Measurements from ENCODE around the gene NCAM2.
A peak's percentile ranks its signal among the peaks of the same experiment; 100 is the strongest.
"Not testable (repeated sequence)": the region's sequence is repeated elsewhere in the genome, so short reads cannot be mapped to it uniquely, and the experiment has no call there.

The NCAM2 gene

GRCh38 chr21:21345872-21346271 is 347.7 kb downstream of the NCAM2 start:
- no peak for DNase-seq

- DNase-seq, result no peak
Measured at GRCh38 chr21:21366277-21366676, 368.1 kb downstream of the NCAM2 start.

- no peak for DNase-seq
Measured at GRCh38 chr21:21367583-21367982, 369.4 kb downstream of the NCAM2 start.

- peak; percentile 61 for DNase-seq
Measured at GRCh38 chr21:21373969-21374368, 375.8 kb downstream of the NCAM2 start.

- DNase-seq, result peak; percentile 18
Measured at GRCh38 chr21:21383126-21383525, 384.9 kb downstream of the NCAM2 start.

- no peak for DNase-seq
Measured at GRCh38 chr21:21384977-21385376, 386.8 kb downstream of the NCAM2 start.

- no peak for DNase-seq
Measured at GRCh38 chr21:21385404-21385803, 387.2 kb downstream of the NCAM2 start.

GRCh38 chr21:21387916-21388315 is 389.7 kb downstream of the NCAM2 start:
- DNase-seq, result no peak

- no peak for DNase-seq
Measured at GRCh38 chr21:21394064-21394463, 395.9 kb downstream of the NCAM2 start.

- DNase-seq, result no peak
Measured at GRCh38 chr21:21396424-21396823, 398.2 kb downstream of the NCAM2 start.

- no peak for DNase-seq
Measured at GRCh38 chr21:21397464-21397863, 399.3 kb downstream of the NCAM2 start.

- no peak for DNase-seq
Measured at GRCh38 chr21:21401444-21401843, 403.2 kb downstream of the NCAM2 start.

- DNase-seq, result peak; percentile 13
Measured at GRCh38 chr21:21402187-21402586, 404.0 kb downstream of the NCAM2 start.

- DNase-seq, result not testable (repeated sequence)
Measured at GRCh38 chr21:21404261-21404660, 406.1 kb downstream of the NCAM2 start.

GRCh38 chr21:21406921-21407320 is 408.7 kb downstream of the NCAM2 start:
- no peak for DNase-seq

GRCh38 chr21:21412096-21412495 is 413.9 kb downstream of the NCAM2 start:
- DNase-seq, result no peak

- DNase-seq, result no peak
Measured at GRCh38 chr21:21415741-21416140, 417.5 kb downstream of the NCAM2 start.

GRCh38 chr21:21434944-21435343 is 436.7 kb downstream of the NCAM2 start:
- DNase-seq, result peak; percentile 1

- DNase-seq, result peak; percentile 18
Measured at GRCh38 chr21:21436012-21436534, 437.9 kb downstream of the NCAM2 start.

GRCh38 chr21:21439761-21440160 is 441.6 kb downstream of the NCAM2 start:
- DNase-seq, result no peak

- no peak for DNase-seq
Measured at GRCh38 chr21:21457077-21457476, 458.9 kb downstream of the NCAM2 start.

- DNase-seq, result no peak
Measured at GRCh38 chr21:21458124-21458631, 460.0 kb downstream of the NCAM2 start.

GRCh38 chr21:21460979-21461378 is 462.8 kb downstream of the NCAM2 start:
- no peak for DNase-seq

GRCh38 chr21:21463456-21463855 is 465.2 kb downstream of the NCAM2 start:
- no peak for DNase-seq

- DNase-seq, result no peak
Measured at GRCh38 chr21:21464684-21465083, 466.5 kb downstream of the NCAM2 start.
